Right cardiac atrium (tissue), 5 donors: ENCODE data around the gene TCHH. TPM values are rescaled to one million over a fixed set of nuclear protein-coding genes. Genes with fewer than 3 reads are reported as not detected.
"Not testable (repeated sequence)": the region's sequence is repeated elsewhere in the genome, so short reads cannot be mapped to it uniquely, and the experiment has no call there.

Experiments
- ATAC-seq, 2 donors: fragments of 200-7000 bp; cut with Tn5 transposase; one replicate each; pipeline versions ENCODE4 v1.8.0 to v1.9.1; 2020; ENCODE audit warnings: moderate library complexity in 2 of 2, mild to moderate bottlenecking in 1 of 2
- DNase-seq, 3 donors: peaks; one replicate each; pipeline ENCODE4 v3.0.0-alpha.2; 2020
- H3K27ac ChIP-seq: one replicate; pipeline ENCODE4 v1.5.1; 2013; ENCODE audit warnings: mild to moderate bottlenecking, low read length, control low read depth, moderate library complexity
- H3K27me3 ChIP-seq: one replicate; pipeline ENCODE4 v1.6.1; 2013; ENCODE audit not compliant: control insufficient read depth, insufficient read depth
- H3K4me1 ChIP-seq: one replicate; pipeline ENCODE4 v1.6.1; 2013; ENCODE audit warnings: low read length; ENCODE audit not compliant: control insufficient read depth, insufficient read depth
- H3K4me3 ChIP-seq: one replicate; pipeline ENCODE4 v1.5.1; 2013; ENCODE audit warnings: low read length, control low read depth
- H3K9me3 ChIP-seq: one replicate; pipeline ENCODE4 v1.6.1; 2013; ENCODE audit warnings: low read length; ENCODE audit not compliant: control insufficient read depth
- WGBS: extraction: QIAGEN DNeasy Blood & Tissue Kit; methylation state at CpG from one replicate; pipeline ENCODE4 v1.1.7; 2013; 5-methylcytosine and 5-hydroxymethylcytosine counted together
- intact Hi-C, 4 donors: fragments of 100-400 bp; cut with DNase I; formaldehyde crosslinking; loops; one replicate each; pipeline versions ENCODE4 v1.11.0 to v1.14.0; 2022 to 2023
- polyA plus RNA-seq: library from polyadenylated mRNA; stranded (reverse); fragments of 200-250 nt; gene quantifications from one replicate; pipeline ENCODE4 v1.2.3, GENCODE V29; 2013
- total RNA-seq, 4 donors: library from RNA; stranded (reverse); fragmentation: NEBNext Ultra II Directional; extraction: Animal tissue kit (Norgen Biotek cat#: 25700); gene quantifications; one replicate each; pipeline ENCODE4 v1.2.1, GENCODE V29; 2021
- donor health status: healthy with polysubstance abuse.
- donor health status: DM: no; HTN: yes; CAD: no.
- donor health status: DM: no; HTN: no; CAD: no.
- donor health status: DM: no; HTN: yes; CAD: no; lungs with severe emphysema.
- donor health status: DM: yes; HTN: yes; CAD: no.

The TCHH gene
- total and polyA plus RNA-seq, 5 donors: 0.03 to 0.11 (median 0.09) TPM

DNA sequence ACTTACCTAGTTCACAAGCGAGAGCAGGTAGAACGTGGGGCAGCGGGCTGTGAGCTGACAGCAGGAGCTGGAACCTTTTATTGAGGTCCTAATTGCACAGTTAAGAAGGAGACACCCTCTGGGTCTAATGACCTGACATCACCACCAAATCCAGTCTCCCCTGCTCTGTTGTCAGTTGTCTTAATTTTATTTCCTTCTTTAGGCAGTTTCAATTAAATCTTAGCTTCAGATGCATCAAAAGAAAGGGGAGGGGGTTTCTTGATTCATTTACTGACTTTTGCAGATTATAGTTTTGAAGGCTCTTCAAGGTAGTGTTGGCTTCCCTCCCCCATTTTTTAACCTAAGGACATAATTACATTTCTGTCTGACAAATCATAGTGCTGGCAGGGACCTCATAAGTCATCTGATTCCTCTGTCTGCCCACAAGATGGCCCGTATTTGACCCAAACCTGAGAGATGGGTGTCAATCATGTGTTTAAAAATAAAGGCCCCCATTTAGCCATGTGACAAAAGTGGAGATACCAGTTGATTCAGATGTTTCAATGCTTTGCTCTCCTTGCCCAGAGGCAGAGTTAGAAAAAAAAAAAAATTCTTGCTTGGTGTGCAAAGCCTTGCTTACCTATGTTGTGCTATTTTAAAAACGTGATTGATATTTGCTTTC, 26.1 kb downstream of the TCHH start, which contains the start of gene TCHHL1:
TCHHL1 (minus strand) TSS at position 51 of the 661 bp plus-strand sequence. CDS start 921 bp downstream, outside the sequence.
- no peak within 1 kb of the TSS for H3K4me3 ChIP-seq
- WGBS: 72% methylated on average over 5 of the region's 5 CpGs
- peaks cover 3% of the 10 kb centered on the region for H3K27me3 ChIP-seq
- H3K9me3 ChIP-seq: no peaks in the 10 kb centered on the region
- ATAC-seq (no peak), DNase-seq (no peak)
- intact Hi-C loops: no loop called here
- no peak within 1 kb of the TSS for H3K27ac ChIP-seq
- no peaks in the 10 kb centered on the region for H3K4me1 ChIP-seq

- intact Hi-C loops: no loop called here
- no peaks in the 10 kb centered on the region for H3K4me1 ChIP-seq
- peaks cover 3% of the 10 kb centered on the region for H3K27me3 ChIP-seq
- DNase-seq: no peak
- H3K9me3 ChIP-seq: no peaks in the 10 kb centered on the region
- no peak for ATAC-seq
- H3K4me3 ChIP-seq: no peak overlapping the region
- no peak overlapping the region for H3K27ac ChIP-seq
Observed at GRCh38 chr1:152086760-152087159, 28.5 kb downstream of the TCHH start.

- H3K4me1 ChIP-seq: no peaks in the 10 kb centered on the region
- H3K4me3 ChIP-seq: no peak overlapping the region
- intact Hi-C loops: no loop called here
- WGBS: 34% methylated on average over 1 of the region's 1 CpG
- no peaks in the 10 kb centered on the region for H3K9me3 ChIP-seq
- H3K27me3 ChIP-seq: peaks cover 3% of the 10 kb centered on the region
- no peak for ATAC-seq
- H3K27ac ChIP-seq: no peak overlapping the region
- no peak for DNase-seq
Observed at GRCh38 chr1:152084853-152085252, 30.4 kb downstream of the TCHH start.

- ATAC-seq, H3K9me3 ChIP-seq, H3K27ac ChIP-seq, H3K4me3 ChIP-seq, intact Hi-C loops, H3K27me3 ChIP-seq, H3K4me1 ChIP-seq, DNase-seq: not testable (repeated sequence)
- WGBS: 91% methylated on average over 17 of the region's 17 CpGs
Observed at GRCh38 chr1:152081026-152081425, 34.2 kb downstream of the TCHH start.

DNA sequence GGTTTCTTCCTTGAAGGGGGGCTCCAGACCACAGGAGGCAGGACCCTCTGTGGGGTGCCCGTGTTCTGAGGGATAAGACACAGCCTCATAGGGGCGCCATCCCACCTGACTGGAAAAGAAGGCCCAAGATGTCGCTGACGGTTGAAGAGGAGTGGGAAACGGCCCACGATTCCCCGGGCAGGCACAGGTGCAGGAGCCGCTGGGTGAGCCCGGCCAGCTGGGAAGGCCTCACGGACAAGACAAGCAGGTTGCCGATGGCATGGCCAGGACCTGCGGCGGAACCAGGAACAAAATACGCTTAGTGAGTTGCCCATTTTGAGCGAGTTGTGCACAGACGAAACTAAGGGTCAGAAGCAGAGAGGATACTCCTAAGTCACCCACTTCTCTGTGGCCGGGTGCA, 34.8 kb downstream of the TCHH start:
- H3K27me3 ChIP-seq, H3K9me3 ChIP-seq, H3K27ac ChIP-seq, ATAC-seq, H3K4me3 ChIP-seq, H3K4me1 ChIP-seq, DNase-seq, intact Hi-C loops: not testable (repeated sequence)
- WGBS: 89% methylated on average over 17 of the region's 17 CpGs

- 84% methylated on average over 24 of the region's 24 CpGs for WGBS
- no peak for ATAC-seq
- peak in 2 of 3 donors; percentile 22 to 44 for DNase-seq
Observed at GRCh38 chr1:152078831-152079441, 36.3 kb downstream of the TCHH start.

GRCh38 chr1:152072311-152072710, 42.9 kb downstream of the TCHH start:
- ATAC-seq (no peak), DNase-seq (no peak)
- Histone ChIP-seq H3K27ac (no peak overlapping the region), H3K4me1 (no peaks in the 10 kb centered on the region), H3K4me3 (no peak overlapping the region), H3K27me3 (peaks cover 4% of the 10 kb centered on the region), H3K9me3 (no peaks in the 10 kb centered on the region)
- intact Hi-C loops: no loop called here
- WGBS: 77% methylated on average over 3 of the region's 3 CpGs

More at GRCh38 chr1:152078831-152079441, 36.3 kb downstream of the TCHH start:
- Histone ChIP-seq H3K9me3 (no peaks in the 10 kb centered on the region), H3K27me3 (no peaks in the 10 kb centered on the region), H3K4me1 (no peaks in the 10 kb centered on the region), H3K4me3 (no peak overlapping the region), H3K27ac (no peak overlapping the region)
- intact Hi-C loops: no loop called here

GRCh38 chr1:152071123-152071522, 44.1 kb downstream of the TCHH start:
- Histone ChIP-seq H3K4me3 (no peak overlapping the region), H3K4me1 (no peaks in the 10 kb centered on the region), H3K27me3 (peaks cover 4% of the 10 kb centered on the region), H3K9me3 (no peaks in the 10 kb centered on the region), H3K27ac (no peak overlapping the region)
- intact Hi-C loops: no loop called here
- ATAC-seq: no peak
- no peak for DNase-seq
- WGBS: 54% methylated on average over 3 of the region's 3 CpGs

- Histone ChIP-seq H3K4me3 (no peak overlapping the region), H3K4me1 (no peaks in the 10 kb centered on the region), H3K9me3 (no peaks in the 10 kb centered on the region), H3K27ac (no peak overlapping the region), H3K27me3 (peaks cover 4% of the 10 kb centered on the region)
- WGBS: 64% methylated on average over 1 of the region's 1 CpG
- intact Hi-C loops: no loop called here
- no peak for ATAC-seq
- DNase-seq: no peak
Observed at GRCh38 chr1:152067929-152068328, 47.3 kb downstream of the TCHH start.

DNA sequence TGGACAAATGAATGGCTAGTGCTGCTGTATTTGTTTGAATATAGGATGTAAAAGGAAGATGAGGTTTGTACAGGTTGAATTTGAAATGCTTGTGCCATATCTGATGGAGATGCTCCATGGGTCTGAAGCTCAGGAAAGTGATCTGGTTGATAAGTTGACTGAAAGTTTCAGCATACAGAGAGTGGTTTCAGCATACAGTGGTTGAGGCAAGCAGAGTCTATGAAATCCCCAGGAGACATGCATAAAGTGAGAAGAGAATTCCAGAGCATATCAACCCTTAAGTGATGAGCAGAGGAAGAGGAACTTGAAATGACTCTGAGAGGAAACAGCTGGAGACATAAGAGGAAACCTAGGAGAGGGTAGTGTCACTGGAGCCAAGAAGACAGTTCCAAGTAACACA, 48.1 kb downstream of the TCHH start:
- DNase-seq: no peak
- Histone ChIP-seq H3K27ac (no peak overlapping the region), H3K27me3 (peaks cover 4% of the 10 kb centered on the region), H3K4me1 (no peaks in the 10 kb centered on the region), H3K4me3 (no peak overlapping the region), H3K9me3 (no peaks in the 10 kb centered on the region)
- intact Hi-C loops: no loop called here
- no peak for ATAC-seq

- Histone ChIP-seq H3K4me3 (no peak overlapping the region), H3K9me3 (no peaks in the 10 kb centered on the region), H3K27ac (no peak overlapping the region), H3K27me3 (peaks cover 5% of the 10 kb centered on the region), H3K4me1 (no peaks in the 10 kb centered on the region)
- ATAC-seq: no peak
- intact Hi-C loops: no loop called here
- DNase-seq: no peak
Observed at GRCh38 chr1:152061952-152062351, 53.3 kb downstream of the TCHH start.
